Smooth muscle cell (in vitro differentiated cells): ENCODE results near the gene CARNS1. TPM values are rescaled to one million over a fixed set of nuclear protein-coding genes. Genes with fewer than 3 reads are reported as not detected.

Experiments
- DNase-seq: peaks from one replicate; lab custom pipeline; 2025; ENCODE audit not compliant: unreplicated experiment; lab: John Stamatoyannopoulos, UW
- H2AFZ ChIP-seq: fragments of 200-600 bp; sonication (generic); 2 replicates; pipeline ENCODE4 v1.6.0; 2016; ENCODE audit warnings: antibody characterized with exemption, low read depth, mild to moderate bottlenecking
- H3F3A ChIP-seq: fragments of 200-600 bp; sonication (generic); 2 replicates; pipeline ENCODE4 v1.6.0; 2017; ENCODE audit warnings: antibody characterized with exemption, low read depth
- H3K27ac ChIP-seq: fragments of 200-600 bp; sonication (generic); 2 replicates; pipeline ENCODE4 v1.5.1; 2016; ENCODE audit warnings: low read depth, mild to moderate bottlenecking
- H3K27me3 ChIP-seq: fragments of 200-600 bp; sonication (generic); 2 replicates; pipeline ENCODE4 v1.6.1; 2016; ENCODE audit warnings: low read depth, mild to moderate bottlenecking
- H3K36me3 ChIP-seq: fragments of 200-600 bp; sonication (generic); 2 replicates; pipeline ENCODE4 v1.5.1; 2016; ENCODE audit warnings: low read depth
- H3K4me1 ChIP-seq: fragments of 200-600 bp; sonication (generic); 2 replicates; pipeline ENCODE4 v1.5.1; 2016; ENCODE audit warnings: low read depth
- H3K4me2 ChIP-seq: fragments of 200-600 bp; sonication (generic); 2 replicates; pipeline ENCODE4 v1.6.0; 2016; ENCODE audit warnings: mild to moderate bottlenecking
- H3K4me3 ChIP-seq: fragments of 200-600 bp; sonication (generic); 2 replicates; pipeline ENCODE4 v1.5.1; 2016; ENCODE audit warnings: mild to moderate bottlenecking
- H3K79me2 ChIP-seq: fragments of 200-600 bp; sonication (generic); 2 replicates; pipeline ENCODE4 v1.6.0; 2016; ENCODE audit warnings: low read depth, mild to moderate bottlenecking
- H3K9ac ChIP-seq: fragments of 200-600 bp; sonication (generic); 2 replicates; pipeline ENCODE4 v1.6.0; 2016; ENCODE audit warnings: low read depth
- H3K9me3 ChIP-seq: fragments of 200-600 bp; sonication (generic); replicated peaks from 2 replicates; pipeline ENCODE4 v1.5.1; 2016; ENCODE audit warnings: low read depth
- H4K20me1 ChIP-seq: fragments of 200-600 bp; sonication (generic); 2 replicates; pipeline ENCODE4 v1.6.0; 2016; ENCODE audit warnings: low read depth
- WGBS: methylation state at CpG from one replicate; pipeline ENCODE4 v1.1.7; 2016; ENCODE audit warnings: low lambda C conversion rate; 5-methylcytosine and 5-hydroxymethylcytosine counted together
- polyA plus RNA-seq: library from polyadenylated mRNA; unstranded; fragments of >200 nt; fragmentation: Nextera tagmentation; extraction: Ambion mirVana; gene quantifications from 2 replicates; pipeline ENCODE4 v1.2.1, GENCODE V29; 2016
- total RNA-seq: library from RNA; depleted of rRNA; stranded (reverse); fragments of >200 nt; gene quantifications from 2 replicates; pipeline ENCODE4 v1.2.3, GENCODE V29; 2014
- TF ChIP-seq, protein P1 (sequence below): fragments of 200-600 bp; sonication (generic); IDR thresholded peaks from 2 replicates; pipeline ENCODE4 v1.5.1; 2017; ENCODE audit warnings: borderline replicate concordance, mild to moderate bottlenecking, antibody characterized with exemption; ENCODE audit not compliant: insufficient read depth, poor library complexity, severe bottlenecking

CARNS1 gene
- total and polyA plus RNA-seq, 2 experiments from 2014 or later, result 0.36 to 1.7 TPM

DNA sequence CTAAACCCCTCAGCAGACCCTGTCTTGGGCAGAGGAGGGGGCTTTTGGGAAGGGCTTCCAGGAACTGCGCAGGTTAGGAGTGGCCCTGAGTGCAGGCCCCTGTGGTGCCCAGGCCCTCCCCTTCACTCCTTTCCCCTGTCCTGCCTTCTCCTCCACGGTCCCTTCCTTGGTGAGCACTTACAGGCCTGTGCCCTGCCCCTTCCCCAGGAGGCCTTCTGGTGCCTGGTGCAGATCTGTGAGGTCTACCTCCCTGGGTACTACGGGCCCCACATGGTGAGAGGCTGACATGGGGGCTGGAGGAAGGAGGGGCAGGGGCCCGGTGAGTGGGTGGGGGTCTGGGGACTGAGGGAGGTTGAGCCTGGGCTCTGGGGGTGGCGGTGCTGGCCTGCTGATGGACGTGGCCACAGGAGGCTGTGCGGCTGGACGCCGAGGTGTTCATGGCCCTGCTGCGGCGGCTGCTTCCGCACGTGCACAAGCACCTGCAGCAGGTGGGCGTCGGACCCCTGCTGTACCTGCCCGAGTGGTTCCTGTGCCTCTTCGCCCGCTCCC, 9.0 kb upstream of the CARNS1 start:
- H3K79me2 ChIP-seq, result peaks cover under 1% of the 10 kb centered on the region
- no peak overlapping the region for H2AFZ ChIP-seq
- no peak overlapping the region for H3K27ac ChIP-seq
- DNase-seq, result no peak
- H3K4me1 ChIP-seq, result peaks cover 6% of the 10 kb centered on the region
- H3K4me2 ChIP-seq, result no peak overlapping the region
- peaks cover 5% of the 10 kb centered on the region for H3K27me3 ChIP-seq
- TF ChIP-seq, protein P1, sequence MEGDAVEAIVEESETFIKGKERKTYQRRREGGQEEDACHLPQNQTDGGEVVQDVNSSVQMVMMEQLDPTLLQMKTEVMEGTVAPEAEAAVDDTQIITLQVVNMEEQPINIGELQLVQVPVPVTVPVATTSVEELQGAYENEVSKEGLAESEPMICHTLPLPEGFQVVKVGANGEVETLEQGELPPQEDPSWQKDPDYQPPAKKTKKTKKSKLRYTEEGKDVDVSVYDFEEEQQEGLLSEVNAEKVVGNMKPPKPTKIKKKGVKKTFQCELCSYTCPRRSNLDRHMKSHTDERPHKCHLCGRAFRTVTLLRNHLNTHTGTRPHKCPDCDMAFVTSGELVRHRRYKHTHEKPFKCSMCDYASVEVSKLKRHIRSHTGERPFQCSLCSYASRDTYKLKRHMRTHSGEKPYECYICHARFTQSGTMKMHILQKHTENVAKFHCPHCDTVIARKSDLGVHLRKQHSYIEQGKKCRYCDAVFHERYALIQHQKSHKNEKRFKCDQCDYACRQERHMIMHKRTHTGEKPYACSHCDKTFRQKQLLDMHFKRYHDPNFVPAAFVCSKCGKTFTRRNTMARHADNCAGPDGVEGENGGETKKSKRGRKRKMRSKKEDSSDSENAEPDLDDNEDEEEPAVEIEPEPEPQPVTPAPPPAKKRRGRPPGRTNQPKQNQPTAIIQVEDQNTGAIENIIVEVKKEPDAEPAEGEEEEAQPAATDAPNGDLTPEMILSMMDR, result no peak
- H3K4me3 ChIP-seq, result no peak overlapping the region
- H3K9ac ChIP-seq, result no peak overlapping the region
- no peaks in the 10 kb centered on the region for H3K36me3 ChIP-seq
- H3K9me3 ChIP-seq, result no peaks in the 10 kb centered on the region
- no peaks in the 10 kb centered on the region for H4K20me1 ChIP-seq
- no peaks in the 10 kb centered on the region for H3F3A ChIP-seq
- 96% methylated on average over 16 of the region's 18 CpGs for WGBS

DNA sequence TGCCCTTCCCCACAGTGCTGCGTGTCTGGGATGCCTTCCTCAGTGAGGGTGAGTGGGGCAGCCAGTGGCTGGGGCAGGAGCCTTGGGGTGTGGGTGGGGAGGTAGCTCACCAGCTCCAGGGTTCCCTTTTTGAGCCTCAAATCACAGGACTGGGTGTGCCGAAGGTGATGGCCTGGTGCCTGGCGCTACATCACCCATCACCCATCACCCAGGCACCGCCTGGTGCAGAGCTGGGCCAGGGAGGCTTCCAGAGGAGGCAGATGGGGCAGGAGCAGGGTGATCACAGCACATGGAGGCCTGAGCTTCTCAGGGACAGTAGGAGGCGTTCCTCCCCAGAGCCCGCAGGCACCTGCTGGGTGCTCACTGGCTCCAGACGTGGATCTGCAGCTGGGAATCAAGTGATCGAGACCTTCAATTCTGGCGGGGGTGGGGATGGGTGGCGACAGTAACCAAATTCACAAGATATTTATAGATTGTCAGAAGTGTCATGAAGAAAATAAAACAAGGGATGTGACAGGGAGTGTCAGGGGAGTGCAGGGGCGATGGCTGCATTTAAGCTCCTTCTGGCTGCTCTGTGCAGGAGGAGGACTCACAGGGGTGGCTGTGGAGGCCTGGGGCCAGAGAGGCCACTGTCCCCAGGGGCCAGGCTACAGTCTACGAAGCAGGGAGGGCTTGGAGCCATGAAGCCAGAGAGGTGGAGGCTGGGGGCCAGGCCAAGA, 8.3 kb upstream of the CARNS1 start:
- Histone ChIP-seq H3K4me3 (no peak overlapping the region), H2AFZ (no peak overlapping the region), H3K4me1 (peaks cover 6% of the 10 kb centered on the region), H3K4me2 (no peak overlapping the region), H3K9ac (no peak overlapping the region), H3K9me3 (no peaks in the 10 kb centered on the region), H3F3A (no peaks in the 10 kb centered on the region), H3K27ac (no peak overlapping the region), H3K36me3 (no peaks in the 10 kb centered on the region), H3K79me2 (no peaks in the 10 kb centered on the region), H4K20me1 (no peaks in the 10 kb centered on the region), H3K27me3 (peaks cover 5% of the 10 kb centered on the region)
- 81% methylated on average over 12 of the region's 12 CpGs for WGBS
- DNase-seq, result no peak
- TF ChIP-seq, protein P1, result no peak

DNA sequence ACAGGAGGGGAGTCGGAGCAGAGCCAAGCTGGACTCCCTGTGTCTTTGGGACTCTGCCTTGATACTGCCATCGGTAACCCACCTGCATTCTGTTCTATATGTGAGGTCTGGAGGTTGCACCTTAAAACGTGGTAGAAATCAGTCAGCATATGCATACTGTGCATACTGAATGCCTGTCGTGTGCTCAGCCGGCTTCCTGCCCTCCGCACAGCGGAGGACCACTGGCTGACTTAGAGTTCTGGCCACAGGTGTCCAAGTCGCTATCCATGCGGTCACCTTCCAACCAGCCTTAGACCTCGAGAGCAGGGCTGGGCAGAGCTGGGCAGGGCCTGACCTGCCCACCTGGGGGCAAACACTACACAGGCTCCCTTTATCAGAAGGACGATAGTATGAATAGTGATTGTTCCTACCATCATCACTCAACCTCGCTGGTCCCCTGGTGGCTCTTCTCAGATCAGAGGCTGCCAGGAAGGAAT, 7.8 kb upstream of the CARNS1 start:
- no peaks in the 10 kb centered on the region for H3K9me3 ChIP-seq
- H3K4me2 ChIP-seq, result no peak overlapping the region
- H3K9ac ChIP-seq, result no peak overlapping the region
- no peak overlapping the region for H3K4me3 ChIP-seq
- DNase-seq, result no peak
- no peaks in the 10 kb centered on the region for H3K36me3 ChIP-seq
- no peak overlapping the region for H3K27ac ChIP-seq
- no peak overlapping the region for H2AFZ ChIP-seq
- no peaks in the 10 kb centered on the region for H3K79me2 ChIP-seq
- WGBS, result 83% methylated on average over 12 of the region's 12 CpGs
- H3F3A ChIP-seq, result no peaks in the 10 kb centered on the region
- no peaks in the 10 kb centered on the region for H4K20me1 ChIP-seq
- peaks cover 6% of the 10 kb centered on the region for H3K4me1 ChIP-seq
- peaks cover 10% of the 10 kb centered on the region for H3K27me3 ChIP-seq
- TF ChIP-seq, protein P1, result no peak
